ENCODE measurements around the gene RHPN2. TPM values are rescaled to one million over a fixed set of nuclear protein-coding genes. Genes with fewer than 3 reads are reported as not detected.
"Not testable (repeated sequence)": the region's sequence is repeated elsewhere in the genome, so short reads cannot be mapped to it uniquely, and the experiment has no call there.

RHPN2 gene
- total RNA-seq, 1 experiment from 2014 or later, result 23.9 TPM

- in situ Hi-C loops (cut with HindIII; ENCODE audit: low pct_unique_long_range_greater_than_20kb, low sequenced_read_pairs), result no loop called here
- peak; percentile 79 for DNase-seq (ENCODE audit: low read depth, low spot score)
Observed at GRCh38 chr19:33080761-33081681, 16.3 kb upstream of the RHPN2 start, which contains the start of gene GPATCH1. TSS of gene GPATCH1 (plus strand) at chr19:33081181. CDS start at chr19:33081194, 13 bp downstream.

DNA sequence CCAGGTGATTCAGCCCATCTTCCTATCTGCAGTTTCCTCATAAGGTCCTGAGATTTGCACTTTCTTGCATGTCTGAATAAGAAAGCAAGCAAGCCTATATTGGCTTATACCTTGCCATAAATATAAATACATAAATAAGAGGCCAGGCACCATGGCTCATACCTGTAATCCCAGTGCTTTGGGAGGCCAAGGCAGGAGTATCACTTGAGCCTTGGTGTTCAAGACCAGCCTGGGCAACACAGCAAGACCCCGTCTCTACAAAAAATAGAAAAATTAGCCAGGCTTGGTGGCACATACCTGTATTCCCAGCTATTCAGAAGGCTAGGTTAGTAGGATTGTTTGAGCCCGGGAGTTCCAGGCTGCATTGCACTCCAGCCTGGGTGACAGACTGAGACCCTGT is 10.8 kb upstream of the RHPN2 start:
- no peak for DNase-seq (ENCODE audit: low read depth, low spot score)
- in situ Hi-C loops (cut with HindIII; ENCODE audit: low pct_unique_long_range_greater_than_20kb, low sequenced_read_pairs), result no loop called here

DNA sequence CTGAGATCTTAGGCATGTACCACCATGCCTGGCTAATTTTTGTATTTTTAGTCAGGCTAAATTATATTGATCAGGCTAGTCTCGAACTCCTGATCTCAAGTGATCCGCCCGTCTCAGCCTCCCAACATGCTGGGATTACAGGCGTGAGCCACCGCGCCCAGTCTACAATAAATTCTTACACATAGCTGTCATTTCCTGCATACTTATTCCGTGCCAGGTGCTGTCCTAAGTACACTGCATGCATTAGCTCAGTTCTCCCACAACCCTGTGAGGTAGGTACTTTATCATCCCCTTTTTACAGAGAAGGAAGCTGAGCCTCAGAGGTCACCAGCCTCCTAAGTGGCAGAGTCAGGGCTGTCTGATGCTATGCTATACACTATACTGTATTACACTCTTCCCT is 7.2 kb upstream of the RHPN2 start:
- no peak for DNase-seq (ENCODE audit: low read depth, low spot score)
- in situ Hi-C loops (cut with HindIII; ENCODE audit: low pct_unique_long_range_greater_than_20kb, low sequenced_read_pairs), result no loop called here

DNA sequence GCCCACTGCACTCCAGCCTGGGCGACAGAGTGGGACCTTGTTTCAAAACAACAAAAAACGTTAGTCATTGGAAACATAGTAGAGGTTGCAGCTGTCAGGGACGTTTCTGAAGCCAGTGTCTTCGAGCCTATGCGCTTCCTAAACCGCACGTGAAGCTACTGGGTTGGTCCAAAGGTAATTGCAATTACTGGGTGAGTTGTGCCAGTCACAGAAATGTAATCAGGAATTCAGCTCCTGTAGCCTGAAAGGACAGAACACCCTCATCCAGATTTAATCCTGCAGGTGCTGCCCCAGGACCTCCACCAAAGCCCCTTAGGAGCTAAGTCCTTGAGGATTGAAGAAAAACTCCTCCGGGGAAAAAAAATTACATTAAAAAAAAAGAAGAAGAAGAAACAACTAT is 2.4 kb upstream of the RHPN2 start:
- DNase-seq (ENCODE audit: low read depth, low spot score), result no peak
- in situ Hi-C loops (cut with HindIII; ENCODE audit: low pct_unique_long_range_greater_than_20kb, low sequenced_read_pairs), result no loop called here

- in situ Hi-C loops (cut with HindIII; ENCODE audit: low pct_unique_long_range_greater_than_20kb, low sequenced_read_pairs), result no loop called here
- DNase-seq (ENCODE audit: low read depth, low spot score), result no peak
Observed at GRCh38 chr19:33066543-33066942, 1.9 kb upstream of the RHPN2 start.

DNA sequence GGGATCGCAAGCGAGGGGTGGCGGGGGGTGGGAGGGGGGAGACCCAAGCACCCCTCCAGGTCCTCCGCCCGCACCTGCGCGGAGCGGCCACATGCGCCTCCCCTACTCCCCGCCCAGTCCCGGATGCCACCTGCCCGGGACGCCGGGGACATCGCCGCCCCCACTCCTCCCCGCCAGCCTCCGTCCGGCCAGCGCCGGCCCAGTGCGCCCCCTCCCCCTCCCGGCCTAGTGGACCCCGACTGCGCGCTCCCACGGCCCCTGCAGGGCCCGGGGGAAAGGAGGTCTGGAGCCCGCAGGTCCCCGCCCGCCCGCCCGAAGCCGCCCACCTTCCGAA is 263 bp downstream of the RHPN2 start:
- in situ Hi-C loops (cut with HindIII; ENCODE audit: low pct_unique_long_range_greater_than_20kb, low sequenced_read_pairs), result no loop called here
- DNase-seq (ENCODE audit: low read depth, low spot score), result no peak

DNA sequence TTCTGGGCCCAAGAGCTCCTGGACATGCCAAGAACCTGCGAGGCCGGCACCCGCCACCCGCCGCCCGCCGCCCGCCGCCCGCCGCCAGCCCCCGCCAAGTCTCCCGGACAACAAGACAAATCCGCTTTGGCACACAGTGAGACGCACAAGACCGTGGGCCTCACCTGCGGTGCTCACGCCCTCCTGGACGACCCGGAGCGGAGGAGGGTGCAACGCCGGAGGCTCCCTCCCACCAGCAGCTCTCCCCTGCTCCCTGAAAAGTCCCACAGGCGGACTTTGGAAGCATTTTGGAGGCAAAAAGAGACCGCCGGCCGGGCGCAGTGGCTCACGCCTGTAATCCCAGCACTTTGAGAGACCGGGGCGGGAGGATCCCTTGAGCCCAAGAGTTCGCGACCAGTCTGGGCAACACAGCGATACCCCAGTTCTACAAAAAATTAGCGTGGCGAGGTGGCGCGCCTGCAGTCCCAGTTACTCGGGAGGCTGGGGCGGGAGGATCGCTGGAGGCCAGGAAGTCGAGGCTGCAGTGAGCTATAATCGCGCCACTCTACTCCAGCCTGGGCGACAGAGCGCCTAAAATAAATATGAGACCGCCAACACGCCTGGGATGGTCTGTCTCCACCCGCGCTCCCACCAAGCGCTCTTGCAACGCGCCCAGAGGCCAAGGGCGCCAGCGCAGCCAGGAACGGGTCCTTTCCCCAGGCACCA is 783 bp downstream of the RHPN2 start:
- in situ Hi-C loops (cut with HindIII; ENCODE audit: low pct_unique_long_range_greater_than_20kb, low sequenced_read_pairs), result no loop called here
- DNase-seq (ENCODE audit: low read depth, low spot score), result no peak

GRCh38 chr19:33063356-33063752 is 1.3 kb downstream of the RHPN2 start:
- DNase-seq (ENCODE audit: low read depth, low spot score), result peak; percentile 24
- in situ Hi-C loops (cut with HindIII; ENCODE audit: low pct_unique_long_range_greater_than_20kb, low sequenced_read_pairs), result no loop called here

GRCh38 chr19:33062902-33063301 is 1.8 kb downstream of the RHPN2 start:
- DNase-seq (ENCODE audit: low read depth, low spot score), result no peak
- in situ Hi-C loops (cut with HindIII; ENCODE audit: low pct_unique_long_range_greater_than_20kb, low sequenced_read_pairs), result no loop called here

GRCh38 chr19:33060586-33060985 is 4.1 kb downstream of the RHPN2 start:
- in situ Hi-C loops (cut with HindIII; ENCODE audit: low pct_unique_long_range_greater_than_20kb, low sequenced_read_pairs), result no loop called here
- DNase-seq (ENCODE audit: low read depth, low spot score), result no peak

- in situ Hi-C loops (cut with HindIII; ENCODE audit: low pct_unique_long_range_greater_than_20kb, low sequenced_read_pairs), result no loop called here
Observed at GRCh38 chr19:33055718-33056117, 9.0 kb downstream of the RHPN2 start.

DNA sequence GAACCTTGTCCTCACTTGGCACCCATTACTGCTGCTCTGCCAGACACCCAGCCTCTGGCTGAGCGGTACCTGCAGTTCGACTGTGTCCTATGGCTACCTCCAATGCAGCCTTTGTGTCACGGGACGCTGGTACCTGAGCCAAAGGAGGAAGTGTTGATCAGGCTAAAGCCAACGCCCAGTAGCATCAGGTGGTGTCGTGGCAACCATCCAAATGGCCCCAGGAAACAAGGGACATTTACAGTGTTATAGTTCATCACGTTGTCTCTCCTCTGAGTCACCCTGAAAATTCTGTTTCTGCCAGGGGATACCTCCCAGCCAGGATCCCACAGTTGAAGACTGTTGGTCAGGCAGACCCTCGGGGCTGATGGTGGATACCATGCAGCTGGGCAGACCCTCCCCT is 10.1 kb downstream of the RHPN2 start:
- in situ Hi-C loops (cut with HindIII; ENCODE audit: low pct_unique_long_range_greater_than_20kb, low sequenced_read_pairs), result no loop called here
- no peak for DNase-seq (ENCODE audit: low read depth, low spot score)

More at GRCh38 chr19:33055718-33056117, 9.0 kb downstream of the RHPN2 start:
- DNase-seq (ENCODE audit: low read depth, low spot score), result peak; percentile 95

- DNase-seq (ENCODE audit: low read depth, low spot score), result peak; percentile 12
- in situ Hi-C loops (cut with HindIII; ENCODE audit: low pct_unique_long_range_greater_than_20kb, low sequenced_read_pairs), result no loop called here
Observed at GRCh38 chr19:33052352-33052972, 12.2 kb downstream of the RHPN2 start.

DNA sequence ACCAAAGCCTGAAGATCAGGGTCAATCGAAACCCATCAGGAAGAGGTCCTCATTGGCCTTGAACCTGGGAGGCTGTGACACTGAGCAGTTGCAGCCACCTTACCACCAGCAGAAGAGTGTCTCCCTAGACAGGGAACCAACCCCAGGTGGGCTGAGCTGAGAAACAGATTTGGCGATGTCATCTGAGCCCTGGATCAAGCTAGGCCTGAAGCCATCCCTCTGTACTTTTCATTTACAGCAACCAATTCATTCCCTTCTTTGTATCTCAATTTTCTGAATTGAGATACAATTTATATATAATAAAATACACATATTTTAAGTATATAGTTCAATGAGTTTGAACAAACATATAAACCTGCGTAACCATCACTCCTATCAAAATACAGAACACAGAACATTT is 14.6 kb downstream of the RHPN2 start:
- in situ Hi-C loops (cut with HindIII; ENCODE audit: low pct_unique_long_range_greater_than_20kb, low sequenced_read_pairs), result no loop called here
- no peak for DNase-seq (ENCODE audit: low read depth, low spot score)

DNA sequence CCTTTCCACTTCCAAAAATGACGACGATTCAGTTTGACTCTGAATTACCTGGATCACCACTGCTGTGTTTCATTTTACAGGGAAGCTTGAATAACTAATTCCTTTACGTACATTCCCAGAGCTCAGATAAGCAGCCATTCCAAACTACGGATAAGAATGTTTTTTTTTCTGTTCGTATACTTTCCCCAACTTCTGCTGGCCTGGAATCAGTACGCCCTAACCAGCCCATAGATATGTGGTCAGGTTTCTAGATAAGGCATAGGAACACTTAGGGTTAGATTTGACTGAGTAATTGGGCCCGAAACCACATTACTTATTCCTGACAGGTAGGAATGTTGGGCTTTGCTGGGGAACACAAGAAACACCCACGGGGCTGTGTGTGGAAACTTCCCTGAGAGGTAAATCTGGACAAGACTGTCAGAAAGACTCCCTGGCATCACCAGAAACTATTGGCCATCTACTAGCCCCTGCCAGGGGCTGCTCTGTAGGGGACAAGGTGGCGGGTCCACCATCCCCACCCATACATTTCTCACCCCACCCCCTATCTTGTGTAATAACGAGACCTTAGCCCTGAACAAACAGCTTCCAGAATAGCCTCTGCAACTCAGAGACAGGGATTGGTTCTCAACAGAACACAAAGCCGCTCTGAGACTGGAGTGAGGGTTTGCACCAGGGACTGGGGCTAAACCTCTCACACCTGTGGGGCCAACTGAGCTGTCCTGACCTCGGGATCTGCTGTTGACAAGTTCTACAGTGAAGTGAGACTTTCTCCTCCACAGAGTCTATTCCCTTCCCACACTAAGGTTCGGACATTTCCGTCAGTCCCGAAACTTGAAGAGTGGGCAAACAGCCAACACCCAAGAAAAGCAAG is 15.6 kb downstream of the RHPN2 start:
- in situ Hi-C loops (cut with HindIII; ENCODE audit: low pct_unique_long_range_greater_than_20kb, low sequenced_read_pairs), result no loop called here
- no peak for DNase-seq (ENCODE audit: low read depth, low spot score)

- in situ Hi-C loops (cut with HindIII; ENCODE audit: low pct_unique_long_range_greater_than_20kb, low sequenced_read_pairs), result no loop called here
- DNase-seq (ENCODE audit: low read depth, low spot score), result no peak
Observed at GRCh38 chr19:33047422-33047821, 17.3 kb downstream of the RHPN2 start.

DNA sequence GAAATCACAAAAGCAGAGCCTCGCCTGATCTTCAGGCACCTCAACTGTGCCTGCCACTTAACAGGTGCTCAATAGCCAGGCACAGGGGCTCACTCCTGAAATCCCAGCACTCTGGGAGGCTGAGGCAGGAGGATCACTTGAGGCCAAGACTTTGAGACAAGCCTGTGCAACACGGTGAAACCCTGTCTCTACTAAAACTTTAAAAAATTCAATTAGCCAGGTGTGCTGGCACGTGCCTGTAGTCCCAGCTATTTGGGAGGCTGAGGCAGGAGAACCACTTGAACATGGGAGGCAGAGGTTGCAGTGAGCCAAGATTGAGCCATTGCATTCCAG is 22.9 kb downstream of the RHPN2 start:
- in situ Hi-C loops (cut with HindIII; ENCODE audit: low pct_unique_long_range_greater_than_20kb, low sequenced_read_pairs); DNase-seq (ENCODE audit: low read depth, low spot score): not testable (repeated sequence)
